HG03280 (cell line): Measurements from ENCODE around the gene GABBR2.
"Not testable (repeated sequence)": the region's sequence is repeated elsewhere in the genome, so short reads cannot be mapped to it uniquely, and the experiment has no call there.

ENCODE experiments used
- ATAC-seq: cut with Tn5 transposase; IDR thresholded peaks from one replicate; pipeline ENCODE4 v1.9.1; 2021; ENCODE audit warnings: mild to moderate bottlenecking, moderate library complexity; ENCODE audit not compliant: unreplicated experiment

GABBR2 gene

DNA sequence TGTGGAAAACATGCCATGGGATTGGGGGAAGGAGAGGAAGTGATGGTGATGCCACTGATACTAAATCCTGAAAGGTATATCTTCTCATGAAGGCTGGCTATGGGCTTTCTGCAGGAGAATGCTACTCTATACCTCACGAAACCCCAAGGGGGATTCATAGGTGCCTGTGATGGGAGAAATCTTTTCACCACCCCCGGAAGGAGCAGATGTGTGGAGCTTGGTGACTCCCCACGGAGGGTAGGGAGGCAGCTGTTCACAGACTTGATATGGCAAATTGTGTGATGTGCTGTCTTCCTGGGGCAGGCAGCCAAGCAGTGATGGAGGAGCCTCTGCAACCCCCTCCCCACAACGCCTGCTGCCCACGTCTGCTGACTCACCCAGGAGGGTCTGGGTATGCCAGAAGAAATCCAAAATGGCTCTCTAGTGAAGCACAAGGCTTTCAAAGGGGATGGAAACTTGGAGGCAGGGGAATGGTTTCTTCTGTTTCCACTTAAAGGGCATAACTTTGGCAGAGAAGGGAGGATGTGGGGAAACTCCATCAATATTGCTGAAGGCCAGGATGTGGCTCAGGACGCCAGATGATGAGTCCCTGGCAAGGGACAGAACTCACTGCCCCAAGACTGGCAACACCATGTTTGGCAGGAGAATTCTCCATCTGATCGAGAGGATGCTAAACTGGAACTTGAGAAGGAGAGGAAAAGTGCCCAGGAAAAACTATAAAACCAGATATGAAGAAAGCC lies 188.3 kb downstream of the GABBR2 start:
- ATAC-seq, result no peak

DNA sequence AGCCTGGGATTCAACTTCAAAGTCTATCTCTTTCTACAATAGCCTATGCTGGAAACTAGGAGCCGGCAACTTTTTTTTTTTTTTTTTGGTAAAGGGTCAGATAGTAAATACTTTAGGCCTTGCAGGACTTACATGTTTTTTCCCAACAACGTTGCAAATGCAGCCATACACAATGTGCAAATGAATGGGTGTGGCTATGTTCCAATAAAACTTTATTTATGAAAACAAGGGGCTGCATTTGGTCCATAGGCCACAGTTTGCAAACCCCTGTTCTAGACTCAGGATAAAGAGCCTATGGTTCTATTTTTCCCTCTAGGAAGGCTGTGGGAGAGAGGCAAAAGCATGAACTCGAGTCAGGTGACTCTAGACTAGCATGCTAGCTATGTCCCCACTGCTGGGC lies 189.1 kb downstream of the GABBR2 start:
- ATAC-seq, result no peak

DNA sequence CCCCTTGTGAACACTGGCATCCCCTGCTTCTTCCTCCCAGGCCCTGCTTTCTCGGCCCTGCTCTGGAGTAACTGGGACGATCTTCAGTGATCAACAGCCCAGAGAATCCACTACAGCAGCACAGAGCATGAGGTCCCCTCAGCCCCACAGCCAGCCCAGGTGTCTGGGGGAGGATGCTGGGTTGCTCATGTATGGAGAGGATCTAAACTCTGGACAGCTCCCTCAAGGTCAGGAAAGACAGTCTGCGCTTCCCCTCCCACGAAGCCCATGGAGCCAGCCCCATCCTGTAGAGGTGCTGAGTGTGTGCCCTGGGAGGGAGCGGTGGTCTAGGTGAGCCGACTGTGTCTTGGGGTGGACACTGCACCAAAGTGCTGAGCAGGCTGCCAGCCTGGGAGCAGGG lies 190.2 kb downstream of the GABBR2 start:
- ATAC-seq, result no peak

DNA sequence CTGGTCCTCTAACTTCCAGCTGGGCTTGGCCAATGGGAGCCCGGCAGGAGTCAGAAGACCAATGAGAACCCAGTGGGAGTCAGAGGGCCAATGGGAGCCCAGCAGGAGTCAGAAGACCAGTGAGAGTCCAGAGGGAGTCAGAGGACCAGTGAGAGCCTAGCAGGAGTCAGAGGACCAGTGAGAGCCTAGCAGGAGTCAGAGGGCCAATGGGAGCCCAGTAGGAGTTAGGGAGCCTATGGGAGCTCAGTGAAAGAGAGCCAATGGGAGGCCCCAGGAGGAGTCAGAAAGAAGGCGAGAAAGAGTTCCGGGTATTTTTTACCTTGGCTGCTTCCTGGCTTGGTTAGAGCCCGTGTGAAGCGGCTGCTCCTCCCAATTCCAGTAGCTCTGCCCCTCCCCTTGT lies 191.0 kb downstream of the GABBR2 start:
- ATAC-seq, result no peak

DNA sequence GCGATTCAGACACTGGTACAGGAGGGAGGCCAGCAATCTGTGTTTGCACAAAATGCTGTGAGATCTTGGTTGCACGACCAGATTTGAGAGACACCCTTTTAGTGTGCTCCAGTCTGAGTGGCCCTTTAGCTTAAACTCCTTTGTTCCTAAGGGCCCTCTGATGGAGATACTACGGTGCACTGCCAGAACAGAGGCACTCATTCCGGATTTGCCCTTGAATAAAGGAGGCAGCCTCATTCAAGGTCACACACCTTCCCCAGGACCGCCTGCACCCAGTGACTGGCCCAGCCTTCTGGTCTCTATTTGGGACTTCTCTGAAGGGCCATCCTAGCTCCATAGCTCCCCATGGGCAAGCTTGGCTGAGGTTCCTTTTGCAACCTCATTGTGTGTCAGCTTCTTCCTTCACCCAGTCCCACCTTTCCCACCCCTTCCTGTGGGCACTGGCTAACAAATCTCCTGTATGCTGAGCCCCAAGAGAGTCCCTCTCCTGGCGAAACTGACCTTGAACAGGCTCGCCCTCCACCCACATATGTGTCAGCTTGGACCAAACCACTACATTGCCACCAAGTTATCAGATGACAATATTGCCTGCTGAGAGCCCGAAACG lies 191.7 kb downstream of the GABBR2 start:
- ATAC-seq, result no peak

DNA sequence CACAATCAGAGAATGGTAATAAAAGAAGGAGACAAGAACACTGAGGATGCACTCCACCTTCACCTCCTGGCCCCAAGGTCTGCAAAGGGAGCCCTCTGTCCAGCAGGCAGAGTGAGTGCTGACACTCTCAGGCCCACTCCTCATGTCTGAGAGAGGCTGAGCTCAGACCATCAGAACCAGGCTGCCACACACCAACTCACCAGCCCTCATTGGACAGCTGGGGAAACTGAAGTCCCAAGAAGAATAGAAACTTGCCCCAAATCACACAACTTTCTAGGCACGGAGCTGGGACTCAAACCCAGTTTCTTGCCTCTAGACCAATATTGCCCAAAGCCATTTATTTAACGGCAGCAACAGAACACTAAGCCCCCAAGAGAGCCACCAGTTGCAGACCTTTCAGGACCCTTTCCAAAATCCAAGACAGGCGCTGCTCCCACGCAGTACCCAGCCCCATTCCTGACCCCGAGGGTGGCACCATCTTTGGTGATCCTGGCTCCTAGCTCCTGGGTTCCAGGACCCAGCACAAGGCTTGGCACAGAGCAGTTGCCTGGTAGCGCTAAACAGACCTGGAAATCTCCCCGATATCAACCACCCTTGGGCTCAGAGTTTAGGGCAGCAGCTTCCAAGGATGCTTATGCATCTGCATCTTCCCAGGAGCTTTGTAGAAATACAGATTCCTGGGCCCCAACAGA lies 192.4 kb downstream of the GABBR2 start:
- no peak for ATAC-seq

DNA sequence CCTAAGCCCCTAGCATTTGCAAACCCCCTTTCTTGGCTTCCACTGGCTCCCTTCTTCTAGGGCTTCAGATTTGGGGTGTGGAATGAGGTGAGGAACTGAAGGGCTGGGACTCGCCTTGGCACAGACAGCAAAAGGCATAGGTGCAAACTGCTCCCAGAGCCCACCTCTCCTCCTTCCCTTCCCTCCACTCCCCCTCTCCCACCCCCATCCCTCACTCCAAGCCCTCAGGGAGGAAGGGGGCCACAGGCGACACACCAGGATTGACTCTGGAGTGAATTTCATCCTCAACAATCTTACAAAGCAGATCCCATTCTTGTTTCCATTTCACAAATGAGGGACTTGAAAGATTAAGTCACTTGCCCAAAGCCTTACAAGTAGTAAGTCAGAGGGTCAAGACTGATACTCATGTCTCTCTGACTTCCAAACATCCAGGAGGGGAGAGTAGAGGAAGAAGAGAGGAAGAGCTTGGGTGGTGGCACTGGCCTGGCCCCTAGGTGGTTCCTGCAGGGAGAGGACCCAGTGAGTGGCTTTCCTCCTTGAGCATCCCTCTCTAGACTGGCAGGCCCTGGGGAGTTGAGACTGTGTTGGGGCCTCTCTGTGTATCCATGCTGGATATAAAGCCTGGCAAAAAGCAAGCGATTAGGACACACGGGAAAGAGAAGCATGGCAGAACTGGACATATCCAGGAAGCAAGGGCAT lies 193.1 kb downstream of the GABBR2 start:
- no peak for ATAC-seq

DNA sequence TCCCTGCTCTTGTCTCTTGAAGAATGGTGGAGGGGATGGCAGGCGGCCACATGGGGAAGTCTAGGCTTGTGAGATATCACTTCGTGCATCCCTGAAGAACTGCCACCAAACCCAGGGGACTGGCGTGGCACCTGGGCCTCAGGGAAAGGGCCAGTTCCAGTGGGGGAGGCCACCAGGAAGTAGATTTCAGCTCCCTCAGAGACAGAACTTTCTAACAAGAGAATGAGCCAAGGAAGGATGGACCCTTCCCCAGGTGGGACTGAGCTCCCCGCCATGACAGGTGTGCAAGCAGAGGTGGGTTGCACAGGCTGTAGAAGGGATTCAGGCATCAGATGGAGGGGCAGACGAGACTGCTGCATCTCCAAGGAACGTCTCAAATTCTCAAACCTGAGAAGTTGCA lies 193.9 kb downstream of the GABBR2 start:
- ATAC-seq, result no peak

DNA sequence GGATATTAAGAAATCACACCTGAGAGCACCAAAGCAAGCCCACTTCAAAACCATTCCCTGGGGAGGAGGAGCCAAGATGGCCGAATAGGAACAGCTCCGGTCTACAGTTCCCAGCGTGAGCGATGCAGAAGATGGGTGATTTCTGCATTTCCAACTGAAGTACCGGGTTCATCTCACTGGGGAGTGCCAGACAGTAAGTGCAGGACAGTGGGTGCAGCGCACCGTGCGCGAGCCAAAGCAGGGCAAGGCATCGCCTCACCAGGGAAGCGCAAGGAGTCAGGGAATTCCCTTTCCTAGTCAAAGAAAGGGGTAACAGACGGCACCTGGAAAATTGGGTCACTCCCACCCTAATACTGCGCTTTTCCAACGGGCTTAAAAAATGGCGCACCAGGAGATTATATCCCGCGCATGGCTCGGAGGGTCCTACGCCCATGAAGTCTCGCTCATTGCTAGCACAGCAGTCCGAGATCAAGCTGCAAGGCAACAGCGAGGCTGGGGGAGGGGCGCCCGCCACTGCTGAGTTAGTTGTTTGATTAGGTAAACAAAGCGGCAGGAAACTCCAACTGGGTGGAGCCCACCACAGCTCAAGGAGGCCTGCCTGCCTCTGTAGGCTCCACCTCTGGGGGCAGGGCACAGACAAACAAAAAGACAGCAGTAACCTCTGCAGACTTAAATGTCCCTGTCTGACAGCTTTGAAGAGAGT lies 200.4 kb downstream of the GABBR2 start:
- ATAC-seq, result not testable (repeated sequence)

DNA sequence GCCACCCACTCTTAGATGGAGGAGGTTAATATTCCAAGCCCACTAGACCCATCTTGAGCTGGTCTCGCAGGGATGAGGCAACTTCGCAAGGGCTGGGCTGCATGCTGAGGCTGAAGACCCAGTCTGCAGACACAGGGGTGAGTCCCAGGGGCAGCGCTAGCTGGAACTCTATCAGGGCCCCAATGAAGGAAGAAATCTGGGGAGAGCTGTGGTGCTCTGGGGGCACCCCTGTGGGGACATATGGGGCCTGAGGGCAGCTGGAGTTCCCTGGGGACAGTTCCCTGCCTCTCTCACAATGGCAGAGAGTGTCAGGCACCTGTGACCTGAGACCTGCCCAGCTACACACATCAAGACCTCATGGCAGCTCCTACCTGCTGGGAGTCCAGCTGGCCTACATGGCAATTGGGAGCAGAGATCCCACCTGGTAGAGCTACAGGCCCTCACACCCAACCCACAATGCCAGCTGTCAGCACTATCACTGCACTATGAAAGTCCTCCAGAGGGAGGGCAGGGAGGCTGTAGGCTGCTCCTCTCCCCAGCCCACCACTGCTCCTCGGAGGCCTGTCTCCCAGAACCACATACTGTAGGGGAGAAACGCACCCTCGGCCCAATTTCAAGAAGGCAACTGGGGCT lies 202.2 kb downstream of the GABBR2 start:
- no peak for ATAC-seq

DNA sequence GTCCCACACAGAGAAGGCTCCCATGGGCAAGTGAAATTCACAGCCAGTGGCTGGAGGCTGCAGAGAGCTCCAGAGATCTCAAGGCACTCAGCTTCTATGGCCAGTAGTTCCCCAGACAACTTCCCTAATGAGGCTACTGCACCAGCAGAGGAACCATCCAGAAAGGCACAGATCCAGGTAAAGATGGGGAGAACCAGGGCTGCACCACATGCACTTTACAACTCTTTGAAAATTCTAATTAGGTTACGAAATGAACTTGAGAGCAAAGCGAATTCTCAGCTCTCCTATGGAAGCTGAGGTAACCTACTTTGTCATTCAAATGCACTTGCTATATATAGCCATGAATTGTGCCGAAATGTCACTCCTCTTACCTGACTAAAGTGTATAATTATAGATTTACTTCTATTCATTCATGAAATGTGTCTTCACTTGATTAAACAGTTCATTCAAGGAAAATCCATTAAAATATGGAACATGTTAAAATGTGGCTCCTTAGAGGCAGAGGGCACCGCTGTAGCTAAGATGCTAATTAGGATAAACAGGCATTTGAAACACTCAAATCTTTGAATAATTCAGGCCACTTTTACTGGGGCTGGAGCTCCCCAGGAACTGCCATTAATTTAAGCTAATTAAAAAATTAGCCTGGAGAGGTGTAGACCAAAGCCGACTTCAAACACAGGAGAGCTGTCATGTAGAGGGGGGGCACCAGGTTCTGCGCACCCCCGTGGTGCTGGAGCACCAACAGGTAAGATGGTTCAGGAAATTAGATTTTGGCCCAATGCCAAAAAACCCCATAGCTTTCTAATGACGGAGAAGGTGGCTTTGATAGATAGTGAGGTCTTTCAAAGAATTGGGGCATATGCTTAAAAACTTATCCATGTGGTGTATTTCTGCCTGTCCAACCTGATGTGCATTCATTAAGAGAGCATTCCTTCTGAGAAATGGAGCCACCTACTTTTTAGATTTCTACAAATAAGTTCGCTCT lies 204.1 kb downstream of the GABBR2 start:
- no peak for ATAC-seq

DNA sequence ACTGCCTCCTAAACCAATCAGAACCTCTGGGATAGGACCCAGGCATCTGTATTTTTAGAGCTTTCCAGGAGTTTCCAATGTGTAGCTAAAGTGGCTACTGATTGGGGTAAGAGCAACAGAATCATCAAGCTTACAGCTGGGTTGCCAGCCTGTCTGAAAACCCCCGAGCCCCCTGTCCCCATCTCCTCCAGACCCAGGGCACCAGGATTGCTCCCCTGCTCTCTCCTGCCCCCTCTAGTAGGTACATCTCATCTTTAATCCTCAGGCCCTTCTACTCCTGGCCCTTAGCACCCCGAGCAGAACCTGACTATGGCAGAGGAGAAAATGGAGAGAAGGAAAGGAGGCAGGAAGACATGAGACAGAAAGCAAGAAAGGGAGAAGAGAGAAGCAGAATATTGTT lies 204.9 kb downstream of the GABBR2 start:
- ATAC-seq, result no peak

DNA sequence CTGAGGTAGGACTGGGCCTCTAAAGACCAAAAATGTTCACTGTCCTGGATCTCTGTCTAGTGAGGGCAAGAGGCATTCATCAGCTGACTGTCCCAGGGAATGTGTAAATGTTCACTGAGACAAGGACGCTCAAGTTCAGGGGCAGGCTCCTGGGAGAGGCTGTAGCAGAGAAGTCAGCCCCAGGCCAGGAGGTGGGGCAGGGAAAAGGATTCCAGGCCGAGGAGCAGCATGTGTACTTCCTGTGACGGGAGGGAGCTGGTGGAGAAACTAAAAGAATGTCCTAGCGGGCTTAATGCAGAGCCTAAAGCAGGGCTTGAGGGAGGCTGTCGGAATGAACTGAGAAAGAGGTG lies 205.8 kb downstream of the GABBR2 start:
- no peak for ATAC-seq

DNA sequence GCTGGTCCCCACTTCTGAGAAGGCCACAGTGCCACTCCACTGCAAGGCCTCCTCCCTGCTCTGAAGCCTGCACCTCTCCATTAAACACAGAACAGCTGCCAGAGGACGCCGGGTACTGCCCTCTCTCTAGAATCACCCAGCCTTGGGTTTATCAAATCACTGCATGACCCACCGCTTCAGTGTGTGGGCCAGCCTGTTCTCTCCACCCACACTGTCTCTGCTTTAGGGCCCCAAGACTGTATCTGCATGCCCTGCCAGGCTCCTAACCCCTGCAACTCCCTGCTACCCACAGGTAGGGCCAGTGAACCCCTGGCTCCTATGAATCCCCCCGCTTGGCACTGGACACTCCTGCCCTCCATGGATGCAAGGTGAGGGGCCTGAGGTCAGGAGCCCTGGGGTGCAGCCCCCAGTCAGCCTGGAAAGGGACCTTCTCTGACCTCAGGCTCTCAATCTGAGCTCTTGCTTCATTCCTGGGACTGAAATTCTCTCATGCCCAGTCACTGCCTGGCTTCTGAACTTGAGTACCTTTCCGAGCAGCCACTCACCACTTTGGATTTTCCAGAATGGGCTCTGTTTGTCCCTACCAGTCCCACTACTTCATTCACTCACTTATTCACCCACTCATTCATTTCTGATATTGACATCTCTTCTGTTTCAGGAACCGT lies 206.3 kb downstream of the GABBR2 start:
- ATAC-seq, result no peak

DNA sequence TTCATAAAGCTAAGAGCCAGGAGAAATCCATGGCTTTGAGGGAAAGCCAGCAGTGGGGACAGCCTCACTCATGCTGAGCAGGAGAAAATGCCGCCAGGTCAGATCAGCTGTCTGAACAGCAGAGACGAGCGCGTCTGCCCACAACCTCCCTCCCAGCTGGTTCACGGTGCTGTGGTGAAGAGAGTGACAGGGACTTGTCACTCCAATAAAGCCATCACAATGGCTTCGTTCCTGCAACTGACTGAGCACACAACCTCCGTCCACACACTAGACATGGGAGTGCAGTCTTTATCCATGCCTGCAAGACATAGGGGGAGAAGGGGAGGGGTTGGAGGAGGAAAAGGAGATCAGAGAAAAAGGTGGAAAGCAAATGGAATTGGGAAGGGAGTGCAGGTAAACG lies 206.9 kb downstream of the GABBR2 start:
- ATAC-seq, result no peak

DNA sequence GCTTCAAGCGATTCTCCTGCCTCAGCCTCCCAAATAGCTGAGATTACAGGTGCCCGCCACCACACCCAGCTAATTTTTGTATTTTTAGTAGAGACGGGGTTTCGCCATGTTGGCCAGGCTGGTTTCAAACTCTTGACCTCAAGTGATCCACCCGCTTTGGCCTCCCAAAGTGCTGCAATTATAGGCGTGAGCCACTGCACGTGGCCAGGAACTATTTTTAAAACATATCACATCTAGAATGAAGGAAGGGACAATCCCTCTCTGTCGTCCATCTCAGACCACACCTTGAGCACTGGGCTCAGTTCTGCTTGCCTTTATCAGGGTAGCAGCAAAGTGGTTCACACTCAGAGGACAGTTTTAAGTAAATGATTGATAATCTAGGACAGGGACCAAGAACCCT lies 207.5 kb downstream of the GABBR2 start:
- ATAC-seq, result not testable (repeated sequence)

DNA sequence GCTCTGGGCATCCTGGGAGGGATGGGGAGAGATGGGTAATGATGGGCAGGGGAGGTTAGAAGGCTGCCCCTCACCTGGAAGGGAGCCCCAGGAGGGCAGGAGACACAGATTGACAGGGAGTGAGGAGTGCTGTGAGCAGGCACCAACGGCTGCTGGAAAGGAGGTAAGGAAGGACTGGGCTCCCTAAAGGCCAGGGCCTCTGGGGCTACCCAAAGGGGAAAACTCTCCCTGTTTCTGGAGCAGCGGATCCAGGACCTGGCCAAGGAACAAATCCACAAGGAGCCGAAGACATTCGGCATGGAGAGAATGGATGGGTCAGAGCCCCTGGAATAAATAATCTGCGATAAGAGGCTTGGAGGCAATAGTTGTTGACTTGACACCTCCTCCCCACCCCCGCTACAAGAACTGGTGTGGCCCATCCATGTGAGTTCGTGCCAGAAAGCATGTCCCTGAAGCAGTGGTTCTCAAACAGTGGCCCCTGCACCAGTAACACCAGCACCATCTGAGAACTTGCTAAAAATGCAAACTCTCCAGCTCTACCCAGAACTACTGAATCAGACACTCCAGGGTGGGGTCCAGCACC lies 208.3 kb downstream of the GABBR2 start:
- no peak for ATAC-seq

DNA sequence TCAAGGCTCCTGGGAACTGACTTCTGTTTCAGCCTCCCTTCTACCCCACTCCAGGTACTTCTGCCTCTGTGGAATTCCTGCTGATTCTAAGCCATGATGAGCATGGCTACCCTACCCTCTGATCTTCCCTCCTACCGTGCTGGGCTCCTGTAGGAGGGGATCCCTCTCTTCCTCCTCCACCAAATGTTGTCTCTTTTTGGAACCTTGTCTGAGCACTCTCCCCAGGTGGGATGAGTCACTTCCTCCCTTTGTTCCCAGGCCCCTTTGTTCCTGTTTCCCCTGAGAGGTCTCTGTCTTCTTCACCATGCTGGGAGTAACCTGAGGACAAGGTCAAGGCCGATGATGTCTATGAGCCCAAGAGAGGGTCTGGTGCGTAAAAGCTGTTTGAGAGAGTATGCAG lies 213.2 kb downstream of the GABBR2 start:
- no peak for ATAC-seq

DNA sequence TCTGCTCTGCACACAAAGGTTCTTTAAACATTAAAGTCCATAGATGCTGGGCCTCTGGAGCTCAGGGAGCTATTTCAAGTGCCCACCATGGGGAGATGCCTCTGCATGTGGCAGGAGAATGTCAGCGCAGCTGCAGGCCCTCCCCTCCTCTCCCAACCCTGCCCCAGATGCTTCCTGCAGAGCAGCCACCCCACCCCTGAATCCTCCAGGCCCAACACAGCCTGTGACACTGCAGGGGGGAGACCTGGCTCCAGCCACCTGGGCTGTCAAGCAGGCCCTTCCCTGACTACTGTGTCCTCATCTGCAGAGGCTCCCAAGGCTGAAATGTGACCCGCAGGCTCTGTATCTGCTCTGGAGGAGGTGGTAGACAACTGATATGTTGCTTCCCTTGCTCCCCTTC lies 213.9 kb downstream of the GABBR2 start:
- no peak for ATAC-seq
